Endometrium (tissue), 2 donors: Measurements from ENCODE around the gene CD22.
"Not testable (repeated sequence)": the region's sequence is repeated elsewhere in the genome, so short reads cannot be mapped to it uniquely, and the experiment has no call there.

Source experiments
- FAIRE-seq: peaks from 2 replicates; lab custom pipeline; 2012; peaks lifted over from hg19 to GRCh38; lab: Jason Lieb, UNC
- donor health status: control.
- donor health status: control.

The CD22 gene

DNA sequence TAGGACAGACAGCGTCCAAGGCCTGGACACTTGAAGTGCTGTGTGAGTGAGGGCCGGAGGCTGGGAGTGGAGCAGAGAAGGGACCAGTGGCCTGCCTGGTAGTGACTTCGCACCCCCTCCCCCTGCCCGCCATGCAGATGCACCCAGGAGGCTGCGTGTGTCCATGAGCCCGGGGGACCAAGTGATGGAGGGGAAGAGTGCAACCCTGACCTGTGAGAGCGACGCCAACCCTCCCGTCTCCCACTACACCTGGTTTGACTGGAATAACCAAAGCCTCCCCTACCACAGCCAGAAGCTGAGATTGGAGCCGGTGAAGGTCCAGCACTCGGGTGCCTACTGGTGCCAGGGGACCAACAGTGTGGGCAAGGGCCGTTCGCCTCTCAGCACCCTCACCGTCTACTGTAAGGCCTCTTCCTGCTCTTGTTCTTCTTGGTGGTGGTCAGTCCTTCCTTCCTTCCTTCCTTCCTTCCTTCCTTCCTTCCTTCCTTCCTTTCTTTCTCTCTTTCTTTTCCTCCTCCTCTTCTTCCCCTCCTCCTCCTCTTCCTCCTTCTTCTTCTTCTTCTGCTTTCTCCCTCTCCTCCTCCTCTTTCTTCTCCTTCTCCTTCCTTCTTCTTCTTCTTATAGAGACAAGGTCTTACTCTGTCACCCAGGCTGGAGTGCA is 12.7 kb downstream of the CD22 start:
- no peak for FAIRE-seq

- no peak for FAIRE-seq
These were observed 13.4 kb downstream of the CD22 start for GRCh38 chr19:35342430-35342829.

GRCh38 chr19:35344511-35345031 is 15.6 kb downstream of the CD22 start:
- FAIRE-seq, result no peak

DNA sequence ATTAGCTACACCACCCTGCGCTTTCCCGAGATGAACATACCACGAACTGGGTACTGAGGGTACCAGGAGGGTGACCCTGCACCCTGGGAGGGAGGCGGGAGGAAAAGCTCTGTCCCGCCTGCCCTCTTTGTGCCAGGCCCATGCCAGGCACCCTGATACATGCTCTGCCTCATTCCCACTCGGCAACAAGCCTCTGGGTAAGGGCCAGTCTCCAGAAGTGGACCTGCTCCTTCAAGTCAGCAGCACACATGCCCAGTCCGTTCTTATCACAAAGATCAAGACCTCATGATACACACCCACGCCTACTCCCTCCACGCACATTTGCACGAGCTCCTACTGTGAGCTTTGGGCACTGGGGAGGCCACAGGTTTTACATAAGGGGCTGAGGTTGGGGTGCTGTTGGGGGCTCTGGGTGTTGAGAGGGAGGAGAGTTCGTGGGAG is 16.7 kb downstream of the CD22 start:
- FAIRE-seq, result no peak

GRCh38 chr19:35346193-35347052 is 17.4 kb downstream of the CD22 start:
- no peak for FAIRE-seq

DNA sequence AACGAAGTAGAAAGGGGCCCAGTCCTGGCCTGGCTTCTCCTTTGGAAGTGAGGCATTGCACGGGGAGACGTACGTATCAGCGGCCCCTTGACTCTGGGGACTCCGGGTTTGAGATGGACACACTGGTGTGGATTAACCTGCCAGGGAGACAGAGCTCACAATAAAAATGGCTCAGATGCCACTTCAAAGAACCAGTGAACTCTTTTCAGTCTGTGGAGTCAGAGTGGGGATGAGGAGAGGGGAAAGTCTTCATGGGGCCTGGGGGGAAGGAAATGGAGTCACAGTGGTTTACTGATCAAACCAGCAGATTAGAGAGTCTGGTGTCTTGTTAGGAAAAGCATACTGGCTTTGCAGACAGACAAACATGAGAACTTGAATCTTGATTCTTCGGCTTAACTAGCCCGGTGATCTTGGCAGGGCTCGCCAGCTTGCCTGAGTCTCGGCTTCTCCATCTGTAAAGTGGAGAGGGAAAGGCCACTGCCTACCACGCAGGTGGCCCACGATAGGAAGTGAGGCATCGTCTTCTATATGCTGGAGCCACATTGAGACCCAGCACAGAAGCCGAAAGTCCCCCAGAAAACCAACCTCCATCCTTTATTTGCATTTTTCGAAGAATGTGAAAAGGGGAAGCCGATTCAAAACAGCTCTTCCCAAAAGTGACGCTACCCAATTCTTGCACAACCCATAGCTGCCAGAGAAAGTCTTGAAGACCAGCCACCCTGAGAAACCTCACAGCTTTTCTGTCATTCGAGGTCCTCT is 18.4 kb downstream of the CD22 start, which contains the start of gene FFAR1:
TSS of gene FFAR1 (plus strand) at position 732 of the 759 bp plus-strand sequence. CDS start 3,650 bp downstream, outside the sequence.
- no peak for FAIRE-seq

DNA sequence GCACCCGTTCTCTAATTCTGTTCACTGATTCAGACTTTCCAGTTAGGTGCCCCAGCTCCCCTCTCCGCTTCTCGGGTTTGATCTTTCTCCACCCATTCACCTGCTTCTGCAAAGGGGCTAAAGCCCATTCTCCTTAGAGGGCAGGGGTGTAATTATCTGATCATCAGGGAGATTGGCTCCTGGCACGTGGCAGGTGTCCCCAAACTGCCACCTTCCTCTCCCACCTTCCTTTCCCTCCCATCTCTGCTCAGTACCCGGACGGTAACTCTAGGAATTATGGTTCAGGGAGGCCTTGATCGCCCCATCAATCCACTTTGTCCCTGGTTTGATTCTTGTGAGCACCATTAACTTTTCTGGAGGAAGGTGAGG is 18.9 kb downstream of the CD22 start:
- FAIRE-seq, result no peak

DNA sequence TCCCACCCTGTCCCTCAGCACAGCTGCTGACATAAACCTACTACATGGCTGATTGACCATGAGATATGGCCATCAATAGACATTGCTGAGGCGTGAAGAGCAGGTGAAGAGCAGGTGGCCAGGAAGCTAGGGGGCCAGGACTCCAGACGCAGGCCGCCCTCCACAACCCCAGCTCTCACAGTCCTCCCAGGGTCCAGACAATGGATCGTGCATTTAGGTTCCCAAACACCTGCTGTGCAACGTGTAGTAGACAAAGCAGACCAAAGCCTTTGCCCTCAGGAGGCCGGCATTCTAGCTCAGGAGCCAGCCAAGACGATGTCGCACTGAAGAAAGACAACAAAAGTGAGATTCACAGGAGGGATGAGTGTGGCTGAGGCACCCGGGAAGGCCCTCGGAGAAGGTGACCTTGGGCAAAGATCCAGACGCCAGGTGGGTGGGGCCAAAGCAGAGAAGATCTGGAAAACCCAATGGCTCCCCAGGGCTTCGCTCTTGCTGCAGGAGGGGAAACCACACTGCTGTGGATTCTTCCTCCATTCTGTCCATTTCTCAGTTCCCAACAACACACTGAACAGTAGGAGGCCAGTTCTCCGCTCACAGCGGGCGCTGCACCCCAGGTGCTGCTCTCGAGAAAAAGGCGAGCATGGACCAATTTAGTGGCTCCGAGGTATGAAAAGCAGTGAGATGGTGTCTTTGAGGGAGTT is 20.1 kb downstream of the CD22 start:
- FAIRE-seq, result no peak

GRCh38 chr19:35349614-35350521 is 20.9 kb downstream of the CD22 start:
- FAIRE-seq, result no peak

DNA sequence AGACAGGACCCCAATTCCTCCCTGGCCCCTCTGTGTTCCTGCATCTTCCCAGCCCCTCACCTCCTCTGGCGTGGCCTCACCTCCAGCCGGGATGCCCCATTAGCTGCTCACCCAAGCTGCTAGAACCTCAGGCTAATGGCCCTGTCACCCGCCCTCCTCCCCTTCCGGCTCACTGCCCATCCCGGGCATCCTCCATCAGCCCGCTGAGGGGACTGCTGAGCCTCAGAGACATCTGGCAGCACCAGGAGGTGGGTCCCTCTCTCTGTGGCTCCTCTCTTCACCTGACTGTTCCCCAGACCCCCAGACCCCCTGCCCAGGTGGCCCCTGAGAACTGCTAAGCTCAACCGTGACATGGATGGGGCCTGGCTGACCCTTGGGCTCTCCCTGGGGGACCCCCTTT is 21.6 kb downstream of the CD22 start:
- FAIRE-seq, result no peak

DNA sequence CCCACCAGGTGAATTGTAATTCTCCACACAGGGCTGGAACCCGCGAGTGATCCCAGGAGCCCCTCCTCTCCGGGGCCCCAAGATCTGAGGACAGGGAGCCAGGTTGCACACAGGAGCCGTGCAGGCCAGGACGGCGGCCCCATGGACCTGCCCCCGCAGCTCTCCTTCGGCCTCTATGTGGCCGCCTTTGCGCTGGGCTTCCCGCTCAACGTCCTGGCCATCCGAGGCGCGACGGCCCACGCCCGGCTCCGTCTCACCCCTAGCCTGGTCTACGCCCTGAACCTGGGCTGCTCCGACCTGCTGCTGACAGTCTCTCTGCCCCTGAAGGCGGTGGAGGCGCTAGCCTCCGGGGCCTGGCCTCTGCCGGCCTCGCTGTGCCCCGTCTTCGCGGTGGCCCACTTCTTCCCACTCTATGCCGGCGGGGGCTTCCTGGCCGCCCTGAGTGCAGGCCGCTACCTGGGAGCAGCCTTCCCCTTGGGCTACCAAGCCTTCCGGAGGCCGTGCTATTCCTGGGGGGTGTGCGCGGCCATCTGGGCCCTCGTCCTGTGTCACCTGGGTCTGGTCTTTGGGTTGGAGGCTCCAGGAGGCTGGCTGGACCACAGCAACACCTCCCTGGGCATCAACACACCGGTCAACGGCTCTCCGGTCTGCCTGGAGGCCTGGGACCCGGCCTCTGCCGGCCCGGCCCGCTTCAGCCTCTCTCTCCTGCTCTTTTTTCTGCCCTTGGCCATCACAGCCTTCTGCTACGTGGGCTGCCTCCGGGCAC is 22.6 kb downstream of the CD22 start:
- no peak for FAIRE-seq

DNA sequence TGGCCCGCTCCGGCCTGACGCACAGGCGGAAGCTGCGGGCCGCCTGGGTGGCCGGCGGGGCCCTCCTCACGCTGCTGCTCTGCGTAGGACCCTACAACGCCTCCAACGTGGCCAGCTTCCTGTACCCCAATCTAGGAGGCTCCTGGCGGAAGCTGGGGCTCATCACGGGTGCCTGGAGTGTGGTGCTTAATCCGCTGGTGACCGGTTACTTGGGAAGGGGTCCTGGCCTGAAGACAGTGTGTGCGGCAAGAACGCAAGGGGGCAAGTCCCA is 23.1 kb downstream of the CD22 start:
- FAIRE-seq, result no peak

GRCh38 chr19:35352448-35353304 is 23.7 kb downstream of the CD22 start:
- FAIRE-seq, result no peak

- FAIRE-seq, result no peak
These were observed 24.6 kb downstream of the CD22 start for GRCh38 chr19:35353635-35354034.

- FAIRE-seq, result no peak
These were observed 25.9 kb downstream of the CD22 start for GRCh38 chr19:35354898-35355297.

GRCh38 chr19:35355791-35356460 is 26.9 kb downstream of the CD22 start:
- FAIRE-seq, result no peak

- no peak for FAIRE-seq
These were observed 29.0 kb downstream of the CD22 start, which contains the start of gene FFAR3 for GRCh38 chr19:35357867-35358573. Gene FFAR3 (plus strand): TSS chr19:35358460. CDS start chr19:35358891, 431 bp downstream.

- FAIRE-seq, result not testable (repeated sequence)
These were observed 29.8 kb downstream of the CD22 start for GRCh38 chr19:35358834-35359233.
